ENCODE measurements around the gene HIRA. TPM values are rescaled to one million over a fixed set of nuclear protein-coding genes. Genes with fewer than 3 reads are reported as not detected.

HIRA gene
- total and polyA plus RNA-seq, 9 of the 15 experiments (the other 6 are each of a cell fraction or from before 2014, with no cell fraction given), result 0.96 to 132 (median 58.4) TPM

- TF ChIP-seq, protein P1, sequence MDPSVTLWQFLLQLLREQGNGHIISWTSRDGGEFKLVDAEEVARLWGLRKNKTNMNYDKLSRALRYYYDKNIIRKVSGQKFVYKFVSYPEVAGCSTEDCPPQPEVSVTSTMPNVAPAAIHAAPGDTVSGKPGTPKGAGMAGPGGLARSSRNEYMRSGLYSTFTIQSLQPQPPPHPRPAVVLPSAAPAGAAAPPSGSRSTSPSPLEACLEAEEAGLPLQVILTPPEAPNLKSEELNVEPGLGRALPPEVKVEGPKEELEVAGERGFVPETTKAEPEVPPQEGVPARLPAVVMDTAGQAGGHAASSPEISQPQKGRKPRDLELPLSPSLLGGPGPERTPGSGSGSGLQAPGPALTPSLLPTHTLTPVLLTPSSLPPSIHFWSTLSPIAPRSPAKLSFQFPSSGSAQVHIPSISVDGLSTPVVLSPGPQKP (CRISPR knock-in tag; IDR thresholded peaks at IDR 0.05), result no peak
- TF ChIP-seq MECOM (CRISPR knock-in tag; IDR thresholded peaks at IDR 0.05) (no peak), ZBTB33 (CRISPR knock-in tag; IDR thresholded peaks at IDR 0.05) (no peak), ATF3 (IDR thresholded peaks at IDR 0.05) (no peak), ATF3 (CRISPR knock-in tag; conservative IDR thresholded peaks at IDR 0.05) (peak; percentile 28), ARID1B (IDR thresholded peaks at IDR 0.05) (peak; percentile 31; the same call in 1 of the 2 replicates), TFAP4 (CRISPR knock-in tag; IDR thresholded peaks at IDR 0.05; ENCODE audit: borderline replicate concordance) (no peak), RBM25 (IDR thresholded peaks at IDR 0.05; ENCODE audit: low read depth, low read length, severe bottlenecking) (no peak), MED1 (CRISPR knock-in tag; IDR thresholded peaks at IDR 0.05; ENCODE audit: borderline replicate concordance) (no peak), ZKSCAN3 (CRISPR knock-in tag; IDR thresholded peaks at IDR 0.05) (no peak), U2AF2 (optimal IDR thresholded peaks at IDR 0.05; ENCODE audit: low read depth, low read length) (no peak), ZBED1 (IDR thresholded peaks at IDR 0.05) (no peak), GMEB1 (CRISPR knock-in tag; IDR thresholded peaks at IDR 0.05) (no peak), HOMEZ (CRISPR knock-in tag; IDR thresholded peaks at IDR 0.05) (no peak), ZNF583 (CRISPR knock-in tag; IDR thresholded peaks at IDR 0.05) (peak; percentile 80), NELFE (IDR thresholded peaks at IDR 0.05; ENCODE audit: insufficient read depth, insufficient read length) (no peak), POLR2AphosphoS5 (IDR thresholded peaks at IDR 0.05; ENCODE audit: control insufficient read depth, insufficient read depth, low read depth, low read length) (no peak), ELF2 (CRISPR knock-in tag; IDR thresholded peaks at IDR 0.05) (no peak), ZNF174 (CRISPR knock-in tag; IDR thresholded peaks at IDR 0.05) (no peak)
- TF ChIP-seq, protein P2, sequence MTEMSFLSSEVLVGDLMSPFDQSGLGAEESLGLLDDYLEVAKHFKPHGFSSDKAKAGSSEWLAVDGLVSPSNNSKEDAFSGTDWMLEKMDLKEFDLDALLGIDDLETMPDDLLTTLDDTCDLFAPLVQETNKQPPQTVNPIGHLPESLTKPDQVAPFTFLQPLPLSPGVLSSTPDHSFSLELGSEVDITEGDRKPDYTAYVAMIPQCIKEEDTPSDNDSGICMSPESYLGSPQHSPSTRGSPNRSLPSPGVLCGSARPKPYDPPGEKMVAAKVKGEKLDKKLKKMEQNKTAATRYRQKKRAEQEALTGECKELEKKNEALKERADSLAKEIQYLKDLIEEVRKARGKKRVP (CRISPR knock-in tag; IDR thresholded peaks at IDR 0.05), result no peak
Observed at GRCh38 chr22:19448076-19448607, 16.6 kb upstream of the HIRA start (continued).
